OCI-LY3 (cell line): ENCODE data around the gene MAT2A.

ENCODE experiments used
- H2AFZ ChIP-seq: fragments of 200-600, 300-600 bp; shearing (Covaris generic); 2 replicates; pipeline ENCODE4 v1.6.0; 2014; ENCODE audit warnings: antibody characterized with exemption, low read depth, low read length
- H3K27ac ChIP-seq: fragments of 200-600, 300-600 bp; sonication (generic); 2 replicates; pipeline ENCODE4 v1.5.1; 2014; ENCODE audit warnings: mild to moderate bottlenecking, low read length, moderate library complexity, mixed read lengths
- H3K27me3 ChIP-seq: fragments of 200-600, 300-600 bp; sonication (generic); 2 replicates; pipeline ENCODE4 v1.6.1; 2014; ENCODE audit warnings: low read depth, low read length, mixed read lengths
- H3K36me3 ChIP-seq: fragments of 200-600, 300-600 bp; sonication (generic); replicated peaks from 2 replicates; pipeline ENCODE3; 2014; ENCODE audit warnings: low read depth, low read length, mixed read lengths
- H3K4me1 ChIP-seq: fragments of 300-600, 200-600 bp; sonication (generic); 2 replicates; pipeline ENCODE4 v1.6.1; 2014; ENCODE audit warnings: low read length, mixed read lengths
- H3K4me2 ChIP-seq: fragments of 200-600, 300-600 bp; sonication (generic); 2 replicates; pipeline ENCODE4 v1.6.1; 2014; ENCODE audit warnings: low read length, mixed read lengths
- H3K4me3 ChIP-seq: fragments of 300-600, 200-600 bp; sonication (generic); 2 replicates; pipeline ENCODE4 v1.5.1; 2014; ENCODE audit warnings: antibody characterized with exemption, mild to moderate bottlenecking, low read length, moderate library complexity
- H3K79me2 ChIP-seq: fragments of 300-600, 200-600 bp; shearing (Covaris generic); 2 replicates; pipeline ENCODE4 v1.6.1; 2014; ENCODE audit warnings: mild to moderate bottlenecking, low read length, mixed read lengths
- H3K9ac ChIP-seq: fragments of 300-600, 200-600 bp; shearing (Covaris generic); 2 replicates; pipeline ENCODE4 v1.6.0; 2014; ENCODE audit warnings: mild to moderate bottlenecking, low read length, moderate library complexity
- H3K9me3 ChIP-seq: fragments of 200-600, 300-600 bp; shearing (Covaris generic); 2 replicates; pipeline ENCODE4 v1.6.1; 2014; ENCODE audit warnings: low read length, mixed read lengths; ENCODE audit not compliant: insufficient read depth
- H4K20me1 ChIP-seq: fragments of 200-600, 300-600 bp; sonication (generic); 2 replicates; pipeline ENCODE4 v1.6.1; 2016; ENCODE audit warnings: low read length, mixed read lengths; ENCODE audit not compliant: insufficient read depth
- EZH2phosphoT487 ChIP-seq: fragments of 200-600 bp; shearing (Covaris generic); IDR thresholded peaks from 2 replicates; pipeline ENCODE4 v1.6.1; 2018; ENCODE audit warnings: antibody characterized with exemption, mixed run types, low read depth
- TF ChIP-seq, protein P1 (sequence below): fragments of 200-600, 300-600 bp; sonication (generic); IDR thresholded peaks from 2 replicates; pipeline ENCODE4 v1.5.1; 2014; ENCODE audit warnings: antibody characterized with exemption, low read length, low read depth

Gene MAT2A

DNA sequence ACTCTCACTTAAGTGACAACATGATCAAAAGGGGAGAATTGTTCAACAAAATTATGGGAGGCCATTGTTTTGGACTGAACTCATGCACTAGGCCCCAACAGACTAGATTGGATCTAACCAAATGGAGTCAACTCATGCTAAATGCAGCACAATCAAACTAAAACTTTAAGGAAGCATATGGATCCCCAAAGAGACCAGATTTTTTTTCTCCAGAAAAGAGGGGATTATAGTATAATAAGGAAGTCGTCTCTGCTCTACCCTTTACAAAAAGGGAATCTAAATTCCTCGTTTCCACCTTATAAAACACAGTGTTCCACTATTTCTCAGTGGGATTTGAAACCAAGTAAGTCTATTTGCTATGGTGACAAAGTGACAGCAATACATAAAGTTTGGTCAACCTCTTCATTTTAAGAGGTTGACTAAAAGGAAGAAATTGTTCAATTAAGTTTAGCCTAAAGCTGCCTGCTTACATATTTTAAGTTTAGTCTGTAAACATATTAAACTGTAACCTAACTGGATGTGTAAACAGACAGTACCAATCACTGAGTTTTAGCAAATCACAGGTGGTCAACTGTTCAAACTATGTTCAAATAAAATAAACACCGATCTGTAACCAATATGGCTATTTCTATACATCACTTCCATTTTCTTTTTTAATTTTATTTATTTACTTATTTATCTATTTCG, 40.9 kb upstream of the MAT2A start:
- Histone ChIP-seq H3K79me2 (no peaks in the 10 kb centered on the region), H4K20me1 (no peaks in the 10 kb centered on the region), H3K9ac (no peak overlapping the region), H3K27me3 (no peaks in the 10 kb centered on the region), H3K4me1 (peaks cover 5% of the 10 kb centered on the region; the same call in 1 of the 2 replicates), H2AFZ (no peak overlapping the region), H3K36me3 (no peaks in the 10 kb centered on the region), H3K4me2 (no peak overlapping the region), H3K4me3 (no peak overlapping the region), H3K9me3 (no peaks in the 10 kb centered on the region), H3K27ac (no peak overlapping the region)
- TF ChIP-seq, protein P1, sequence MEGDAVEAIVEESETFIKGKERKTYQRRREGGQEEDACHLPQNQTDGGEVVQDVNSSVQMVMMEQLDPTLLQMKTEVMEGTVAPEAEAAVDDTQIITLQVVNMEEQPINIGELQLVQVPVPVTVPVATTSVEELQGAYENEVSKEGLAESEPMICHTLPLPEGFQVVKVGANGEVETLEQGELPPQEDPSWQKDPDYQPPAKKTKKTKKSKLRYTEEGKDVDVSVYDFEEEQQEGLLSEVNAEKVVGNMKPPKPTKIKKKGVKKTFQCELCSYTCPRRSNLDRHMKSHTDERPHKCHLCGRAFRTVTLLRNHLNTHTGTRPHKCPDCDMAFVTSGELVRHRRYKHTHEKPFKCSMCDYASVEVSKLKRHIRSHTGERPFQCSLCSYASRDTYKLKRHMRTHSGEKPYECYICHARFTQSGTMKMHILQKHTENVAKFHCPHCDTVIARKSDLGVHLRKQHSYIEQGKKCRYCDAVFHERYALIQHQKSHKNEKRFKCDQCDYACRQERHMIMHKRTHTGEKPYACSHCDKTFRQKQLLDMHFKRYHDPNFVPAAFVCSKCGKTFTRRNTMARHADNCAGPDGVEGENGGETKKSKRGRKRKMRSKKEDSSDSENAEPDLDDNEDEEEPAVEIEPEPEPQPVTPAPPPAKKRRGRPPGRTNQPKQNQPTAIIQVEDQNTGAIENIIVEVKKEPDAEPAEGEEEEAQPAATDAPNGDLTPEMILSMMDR = no peak
- TF ChIP-seq EZH2phosphoT487 = no peak

DNA sequence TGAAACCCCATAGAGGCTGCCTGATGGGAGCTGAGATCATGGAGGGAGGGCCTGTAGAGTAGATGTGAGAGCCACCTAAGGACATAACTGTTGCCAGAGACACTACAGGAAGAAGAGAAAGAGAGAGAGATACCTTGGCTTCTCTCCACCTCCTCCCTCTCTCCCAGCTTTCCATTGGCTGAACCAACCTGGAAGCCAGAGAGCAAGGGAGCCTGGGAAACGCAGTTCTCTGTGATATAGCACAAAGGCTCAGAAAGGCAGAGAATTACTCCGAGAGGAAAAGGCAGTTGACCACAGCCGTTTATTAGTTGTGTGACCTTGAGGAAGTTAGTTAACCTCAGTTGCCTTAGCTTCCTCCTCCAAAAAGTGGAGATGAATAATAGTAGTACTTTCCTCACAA, 37.7 kb upstream of the MAT2A start:
- Histone ChIP-seq H3K27ac (no peak overlapping the region), H3K4me2 (no peak overlapping the region), H3K4me1 (no peaks in the 10 kb centered on the region), H4K20me1 (no peaks in the 10 kb centered on the region), H3K36me3 (no peaks in the 10 kb centered on the region), H3K27me3 (no peaks in the 10 kb centered on the region), H3K79me2 (no peaks in the 10 kb centered on the region), H3K9me3 (no peaks in the 10 kb centered on the region), H3K4me3 (no peak overlapping the region), H2AFZ (no peak overlapping the region), H3K9ac (no peak overlapping the region)
- TF ChIP-seq, protein P1 = no peak
- no peak for TF ChIP-seq EZH2phosphoT487

DNA sequence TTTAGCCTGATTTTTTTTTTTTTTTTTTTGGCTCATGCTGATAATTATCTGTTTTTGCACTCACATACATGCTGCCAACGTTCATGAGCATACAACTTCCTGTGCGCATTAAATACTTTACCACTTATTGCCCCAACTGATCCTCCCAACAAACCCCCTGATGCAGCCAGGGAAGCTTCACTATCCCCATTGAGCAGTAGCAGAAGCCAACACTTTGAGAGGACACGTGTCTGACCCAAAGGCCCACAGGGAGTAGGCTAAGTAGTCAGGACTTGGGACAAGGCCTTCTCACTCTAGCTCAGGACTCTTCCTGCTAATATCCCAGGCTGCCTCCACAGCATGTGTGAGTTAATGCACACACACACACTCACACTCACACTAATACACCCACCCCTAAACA, 36.2 kb upstream of the MAT2A start:
- Histone ChIP-seq H3K27me3 (no peaks in the 10 kb centered on the region), H3K79me2 (no peaks in the 10 kb centered on the region), H3K9me3 (no peaks in the 10 kb centered on the region), H3K36me3 (no peaks in the 10 kb centered on the region), H3K4me1 (no peaks in the 10 kb centered on the region), H3K27ac (no peak overlapping the region), H4K20me1 (no peaks in the 10 kb centered on the region), H3K9ac (no peak overlapping the region), H3K4me3 (no peak overlapping the region), H2AFZ (no peak overlapping the region), H3K4me2 (no peak overlapping the region)
- TF ChIP-seq, protein P1 = no peak
- no peak for TF ChIP-seq EZH2phosphoT487

DNA sequence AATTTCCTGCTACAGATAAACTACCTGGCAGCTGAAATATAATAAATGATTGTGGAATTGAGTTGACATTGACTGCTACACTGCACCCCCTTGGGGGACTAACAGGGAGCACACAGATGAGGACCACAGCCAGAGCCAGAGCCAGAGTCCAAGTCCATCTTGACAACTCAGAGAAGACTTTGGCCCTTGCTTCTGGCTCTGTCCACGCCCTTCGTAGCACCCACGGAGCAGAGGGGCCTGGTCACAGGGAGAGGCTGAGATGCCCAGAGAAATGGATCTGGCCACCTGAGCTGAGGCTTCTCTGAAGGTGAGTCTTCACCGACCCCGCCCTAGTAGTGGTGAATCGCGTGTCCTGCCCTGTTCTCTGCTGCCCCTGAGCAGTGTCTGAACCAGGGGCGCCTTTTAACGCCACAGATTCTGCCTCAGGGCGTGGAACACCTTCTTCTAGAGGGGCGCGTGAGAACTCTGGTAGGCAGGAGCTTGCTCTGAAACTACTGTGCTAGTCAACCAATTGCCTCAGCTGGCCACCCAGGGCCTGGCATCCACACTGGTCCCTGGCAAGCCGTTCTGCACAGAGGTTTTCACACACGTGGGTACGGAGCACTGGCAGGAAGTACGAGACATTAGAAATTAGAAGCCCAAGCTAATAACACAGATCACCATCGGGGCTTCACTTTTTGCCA, 35.7 kb upstream of the MAT2A start:
- H3K4me3 ChIP-seq = no peak overlapping the region
- H3K79me2 ChIP-seq = no peaks in the 10 kb centered on the region
- no peaks in the 10 kb centered on the region for H3K9me3 ChIP-seq
- H3K4me2 ChIP-seq = no peak overlapping the region
- H2AFZ ChIP-seq = no peak overlapping the region
- H3K36me3 ChIP-seq = no peaks in the 10 kb centered on the region
- no peaks in the 10 kb centered on the region for H4K20me1 ChIP-seq
- H3K27ac ChIP-seq = no peak overlapping the region
- no peaks in the 10 kb centered on the region for H3K4me1 ChIP-seq
- H3K27me3 ChIP-seq = no peaks in the 10 kb centered on the region
- no peak overlapping the region for H3K9ac ChIP-seq
- TF ChIP-seq EZH2phosphoT487 = no peak
- TF ChIP-seq, protein P1 = no peak
